Stimulated activated CD4-positive, alpha-beta T cell treated with anti-CD3 and anti-CD28 coated beads, Interleukin-12 subunit alpha, Interleukin-12 subunit beta, amount 100 ng/mL, for 24 hours (primary cell): ENCODE measurements around the gene ADIPOR2.
A peak's percentile ranks its signal among the peaks of the same experiment; 100 is the strongest.
"Not testable (repeated sequence)": the region's sequence is repeated elsewhere in the genome, so short reads cannot be mapped to it uniquely, and the experiment has no call there.

Source experiments
- DNase-seq, 2 experiments: peaks; one replicate each; pipeline ENCODE4 v3.0.0-alpha.2; 2020; ENCODE audit warnings: low read depth in 2 of 2

Gene ADIPOR2

GRCh38 chr12:1665366-1665765 lies 25.5 kb upstream of the ADIPOR2 start:
- no peak for DNase-seq

GRCh38 chr12:1666215-1666614 lies 24.7 kb upstream of the ADIPOR2 start:
- no peak for DNase-seq

- no peak for DNase-seq
These were observed 24.1 kb upstream of the ADIPOR2 start for GRCh38 chr12:1666685-1667162.

- no peak for DNase-seq
These were observed 21.9 kb upstream of the ADIPOR2 start for GRCh38 chr12:1668833-1669543.

- DNase-seq, result no peak
These were observed 20.3 kb upstream of the ADIPOR2 start for GRCh38 chr12:1670358-1671268.

GRCh38 chr12:1676043-1676442 lies 14.8 kb upstream of the ADIPOR2 start:
- no peak for DNase-seq

GRCh38 chr12:1680804-1681492 lies 9.9 kb upstream of the ADIPOR2 start:
- DNase-seq, result no peak

GRCh38 chr12:1681493-1681807 lies 9.4 kb upstream of the ADIPOR2 start:
- DNase-seq, result no peak

- DNase-seq, result no peak
These were observed 2.7 kb upstream of the ADIPOR2 start for GRCh38 chr12:1688086-1688710.

- DNase-seq, result peak in 1 of 2 experiments; percentile 15
These were observed 495 bp downstream of the ADIPOR2 start for GRCh38 chr12:1691123-1692007.

- DNase-seq, result no peak
These were observed 1.4 kb downstream of the ADIPOR2 start for GRCh38 chr12:1692226-1692625.

- no peak for DNase-seq
These were observed 2.2 kb downstream of the ADIPOR2 start for GRCh38 chr12:1692895-1693610.

GRCh38 chr12:1695097-1695496 lies 4.2 kb downstream of the ADIPOR2 start:
- not testable (repeated sequence) for DNase-seq

GRCh38 chr12:1695886-1696670 lies 5.2 kb downstream of the ADIPOR2 start:
- DNase-seq, result no peak

- DNase-seq, result no peak
These were observed 5.9 kb downstream of the ADIPOR2 start for GRCh38 chr12:1696800-1697199.

- no peak for DNase-seq
These were observed 6.4 kb downstream of the ADIPOR2 start for GRCh38 chr12:1697271-1697670.

- no peak for DNase-seq
These were observed 7.8 kb downstream of the ADIPOR2 start for GRCh38 chr12:1698720-1699119.

- DNase-seq, result no peak
These were observed 11.8 kb downstream of the ADIPOR2 start for GRCh38 chr12:1702713-1703112.
